GM12878 (cell line): ENCODE data around the gene XYLB.

ENCODE experiments used
- BCLAF1 ChIP-seq: fragments of 450-650 bp; IDR thresholded peaks from 2 replicates; pipeline ENCODE4 v1.6.1; 2017; ENCODE audit warnings: antibody characterized with exemption, mild to moderate bottlenecking, moderate library complexity
- SMC3 ChIP-seq: IDR thresholded peaks from 2 replicates; pipeline ENCODE4 v1.6.1; 2011; ENCODE audit warnings: low read length, improper control_type of control experiment, borderline replicate concordance
- ZBTB11 ChIP-seq: fragments of 450-650 bp; formaldehyde crosslinking; IDR thresholded peaks from 2 replicates; pipeline ENCODE4 v1.5.0; 2022; ENCODE audit warnings: mild to moderate bottlenecking, missing genetic modification characterization

DNA sequence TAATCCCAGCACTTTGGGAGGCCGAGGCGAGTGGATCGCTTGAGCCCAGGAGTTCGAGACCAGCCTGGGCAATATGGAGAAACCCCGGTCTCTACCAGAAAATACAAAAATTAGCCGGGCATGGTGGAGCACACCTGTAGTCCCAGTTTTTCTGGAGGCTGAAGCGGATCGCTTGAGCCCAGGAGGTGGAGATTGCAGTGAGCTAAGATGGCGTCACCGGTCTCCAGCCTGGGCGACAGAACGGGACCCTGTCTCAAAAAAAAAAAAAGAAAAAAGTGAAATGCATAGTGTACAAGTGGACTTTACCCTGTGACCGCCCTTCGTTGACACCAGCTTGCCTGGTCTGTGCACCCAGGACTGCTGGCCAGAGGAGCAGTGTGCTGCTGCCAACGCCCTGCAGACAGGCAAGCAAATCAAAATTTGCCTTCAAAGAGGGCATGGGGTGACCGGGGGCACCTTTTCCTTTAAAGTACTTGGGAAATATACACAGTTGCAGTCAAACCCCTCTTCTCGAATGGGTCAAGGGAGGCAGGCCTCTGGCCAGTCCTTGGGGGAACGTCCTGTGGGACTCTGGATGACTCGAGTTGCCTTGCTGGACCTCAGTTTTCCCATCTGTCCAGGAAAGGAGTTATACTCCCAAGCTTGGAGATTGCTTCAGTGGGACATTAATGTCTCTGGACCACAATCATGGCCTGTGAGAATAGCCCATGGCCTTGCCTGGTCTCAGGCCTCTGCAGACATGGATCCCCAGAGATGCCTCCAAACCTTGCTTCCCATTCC is 1.0 kb downstream of the XYLB start:
- TF ChIP-seq ZBTB11 (CRISPR knock-in tag) (no peak), BCLAF1 (no peak), SMC3 (no peak)
